NOMO-1 treated with dmso at 0.1 percent for 144 hours (cell line): ENCODE measurements around the gene ERC1.
"Not testable (repeated sequence)": the region's sequence is repeated elsewhere in the genome, so short reads cannot be mapped to it uniquely, and the experiment has no call there.

Experiments used
- DNase-seq: peaks from one replicate; lab custom pipeline; 2025; ENCODE audit not compliant: unreplicated experiment; lab: John Stamatoyannopoulos, UW

Gene ERC1

GRCh38 chr12:1311145-1311544, 320.1 kb downstream of the ERC1 start:
- no peak for DNase-seq

- no peak for DNase-seq
Measured at GRCh38 chr12:1313906-1314305, 322.9 kb downstream of the ERC1 start.

- no peak for DNase-seq
Measured at GRCh38 chr12:1314523-1314922, 323.5 kb downstream of the ERC1 start.

- not testable (repeated sequence) for DNase-seq
Measured at GRCh38 chr12:1316991-1317390, 326.0 kb downstream of the ERC1 start.

GRCh38 chr12:1318327-1319031, 327.5 kb downstream of the ERC1 start:
- no peak for DNase-seq

- DNase-seq, result no peak
Measured at GRCh38 chr12:1319212-1319611, 328.2 kb downstream of the ERC1 start.

GRCh38 chr12:1320021-1320420, 329.0 kb downstream of the ERC1 start:
- DNase-seq, result no peak

- DNase-seq, result no peak
Measured at GRCh38 chr12:1322821-1323220, 331.8 kb downstream of the ERC1 start.

- DNase-seq, result no peak
Measured at GRCh38 chr12:1324099-1324498, 333.1 kb downstream of the ERC1 start.

GRCh38 chr12:1324910-1325309, 333.9 kb downstream of the ERC1 start:
- no peak for DNase-seq

- DNase-seq, result no peak
Measured at GRCh38 chr12:1325666-1326065, 334.6 kb downstream of the ERC1 start.

GRCh38 chr12:1326258-1326657, 335.2 kb downstream of the ERC1 start:
- DNase-seq, result no peak

- DNase-seq, result peak; percentile 83
Measured at GRCh38 chr12:1328391-1328790, 337.4 kb downstream of the ERC1 start.

GRCh38 chr12:1329784-1330476, 338.9 kb downstream of the ERC1 start:
- DNase-seq, result no peak

- no peak for DNase-seq
Measured at GRCh38 chr12:1330477-1330827, 339.4 kb downstream of the ERC1 start.

- no peak for DNase-seq
Measured at GRCh38 chr12:1332327-1332726, 341.3 kb downstream of the ERC1 start.

- no peak for DNase-seq
Measured at GRCh38 chr12:1338483-1339177, 347.6 kb downstream of the ERC1 start.

- not testable (repeated sequence) for DNase-seq
Measured at GRCh38 chr12:1339178-1339541, 348.1 kb downstream of the ERC1 start.

GRCh38 chr12:1339618-1340319, 348.7 kb downstream of the ERC1 start:
- DNase-seq, result no peak

- DNase-seq, result not testable (repeated sequence)
Measured at GRCh38 chr12:1341270-1341669, 350.2 kb downstream of the ERC1 start.

GRCh38 chr12:1343422-1343821, 352.4 kb downstream of the ERC1 start:
- DNase-seq, result no peak

- no peak for DNase-seq
Measured at GRCh38 chr12:1344245-1344644, 353.2 kb downstream of the ERC1 start.
